Panc1 (cell line): ENCODE measurements around the gene FAHD2A. TPM values are rescaled to one million over a fixed set of nuclear protein-coding genes. Genes with fewer than 3 reads are reported as not detected.

ENCODE experiments used
- ATAC-seq: fragments of 200-7000 bp; cut with Tn5 transposase; 2 replicates; pipeline ENCODE4 v1.9.1; 2020; ENCODE audit warnings: mild to moderate bottlenecking, moderate library complexity
- BruUV-seq: library from RNA; stranded (reverse); fragments of 400-500 nt; replicated peaks from 2 replicates; lab custom pipeline; 2021; lab: Mats Ljungman, UMichigan
- CTCF ChIA-PET: fragments of 300-600 bp; sonication (Branson Sonifier 250); formaldehyde crosslinking; loops from one replicate; lab custom pipeline; 2022; ENCODE audit warnings: antibody characterized with exemption; lab: Charles Lee
- POLR2A ChIA-PET: fragments of 300-600 bp; sonication (Branson Sonifier 250); formaldehyde crosslinking; loops from one replicate; lab custom pipeline; 2022; ENCODE audit warnings: antibody characterized with exemption; lab: Charles Lee
- DNase-seq: peaks from one replicate; pipeline ENCODE4 v3.0.0-alpha.2; 2010; ENCODE audit warnings: low read depth, low spot score
- H3K27ac ChIP-seq: 2 replicates; pipeline ENCODE4 v1.5.1; 2011; ENCODE audit warnings: mild to moderate bottlenecking, low read length, inconsistent platforms
- H3K27me3 ChIP-seq: fragments of 200-500 bp; sonication (Bioruptor generic); 2 replicates; pipeline ENCODE4 v1.6.0; 2014; ENCODE audit warnings: low read length, inconsistent platforms; ENCODE audit not compliant: control insufficient read depth, insufficient read depth
- H3K36me3 ChIP-seq: fragments of 200-500 bp; sonication (Bioruptor generic); 2 replicates; pipeline ENCODE4 v1.5.1; 2014; ENCODE audit warnings: inconsistent platforms, mild to moderate bottlenecking, low read length, moderate library complexity; ENCODE audit not compliant: control insufficient read depth, insufficient read depth
- H3K4me1 ChIP-seq: 2 replicates; pipeline ENCODE4 v1.5.1; 2011; ENCODE audit warnings: inconsistent platforms, mild to moderate bottlenecking, low read length, moderate library complexity; ENCODE audit not compliant: control insufficient read depth, insufficient read depth
- H3K4me3 ChIP-seq, 2 experiments: 2 replicates each; pipeline ENCODE4 v1.5.1; 2011 to 2012; ENCODE audit warnings: low read depth in 2 of 2, low read length in 2 of 2, mild to moderate bottlenecking in 2 of 2, inconsistent platforms in 1 of 2, moderate library complexity in 1 of 2
- H3K9me3 ChIP-seq: fragments of 200-500 bp; sonication (Bioruptor generic); 2 replicates; pipeline ENCODE4 v1.5.1; 2014; ENCODE audit warnings: low read depth, mild to moderate bottlenecking, inconsistent platforms, low read length, moderate library complexity; ENCODE audit not compliant: control insufficient read depth, insufficient read depth
- CTCF ChIP-seq: fragments of 450-650 bp; IDR thresholded peaks from 2 replicates; pipeline ENCODE4 v1.5.1; 2017; ENCODE audit warnings: mild to moderate bottlenecking
- POLR2AphosphoS5 ChIP-seq: IDR thresholded peaks from 2 replicates; pipeline ENCODE4 v1.6.1; 2012; ENCODE audit warnings: mild to moderate bottlenecking, low read depth, low read length, moderate library complexity
- REST ChIP-seq, 2 experiments: IDR thresholded peaks; 2 replicates each; pipeline ENCODE4 v1.6.1; 2011 to 2012; ENCODE audit warnings: low read depth in 2 of 2, control low read depth in 1 of 2, low read length in 1 of 2, mild to moderate bottlenecking in 1 of 2, moderate library complexity in 1 of 2; ENCODE audit not compliant: insufficient read depth in 1 of 2
- SIN3A ChIP-seq: IDR thresholded peaks from 2 replicates; pipeline ENCODE4 v1.6.1; 2012; ENCODE audit warnings: low read depth, mild to moderate bottlenecking, low read length, moderate library complexity, borderline replicate concordance; ENCODE audit not compliant: insufficient read depth
- TCF7L2 ChIP-seq: IDR thresholded peaks from 2 replicates; pipeline ENCODE4 v1.6.1; 2011; ENCODE audit warnings: mild to moderate bottlenecking, low read depth, low read length, inconsistent platforms
- in situ Hi-C: cut with HindIII; loops from 2 replicates; pipeline ENCODE4 v1.10.0; 2016; ENCODE audit warnings: low sequenced_read_pairs, low pct_unique_long_range_greater_than_20kb
- intact Hi-C: fragments of 100-400 bp; cut with micrococcal nuclease; formaldehyde crosslinking; loops from one replicate; pipeline ENCODE4 v1.10.0; 2022; ENCODE audit not compliant: unreplicated experiment
- total RNA-seq: library from RNA; stranded (reverse); gene quantifications from one replicate; pipeline ENCODE4 v1.2.1, GENCODE V29; 2021; ENCODE audit not compliant: unreplicated experiment

FAHD2A gene
- total RNA-seq, 1 experiment from 2014 or later, result 17.2 TPM

GRCh38 chr2:95384854-95385569 lies 17.5 kb upstream of the FAHD2A start:
- H3K4me3 ChIP-seq, result no peak overlapping the region
- BruUV-seq, result no TSS peak
- ATAC-seq, result peak; percentile 37; the same call in 1 of the 2 replicates
- intact Hi-C loops, result no loop called here
- no peaks in the 10 kb centered on the region for H3K36me3 ChIP-seq
- TF ChIP-seq REST (IDR thresholded peaks at IDR 0.05; ENCODE audit: insufficient read depth in 1 of 2, low read depth in 2 of 2, low read length in 1 of 2), result no peak
- no peak for TF ChIP-seq SIN3A
- no peak for TF ChIP-seq CTCF
- no peak for TF ChIP-seq TCF7L2
- TF ChIP-seq POLR2AphosphoS5, result no peak
- no peak overlapping the region for H3K27ac ChIP-seq
- no peaks in the 10 kb centered on the region for H3K27me3 ChIP-seq
- ChIA-PET POLR2A (interaction anchor here (0.6 kb wide), 1 partner anchor 19 kb away, joined by 3 read pairs; no protein-coding TSS in a partner anchor), CTCF (no interaction called here)
- in situ Hi-C loops, result no loop called here
- H3K9me3 ChIP-seq, result no peaks in the 10 kb centered on the region
- no peak for DNase-seq
- H3K4me1 ChIP-seq, result no peaks in the 10 kb centered on the region

GRCh38 chr2:95385570-95385984 lies 16.9 kb upstream of the FAHD2A start:
- Histone ChIP-seq H3K4me1 (no peaks in the 10 kb centered on the region), H3K4me3 (no peak overlapping the region), H3K36me3 (no peaks in the 10 kb centered on the region), H3K9me3 (no peaks in the 10 kb centered on the region), H3K27ac (no peak overlapping the region), H3K27me3 (no peaks in the 10 kb centered on the region)
- ChIA-PET CTCF (no interaction called here), POLR2A (no interaction called here)
- no TSS peak for BruUV-seq
- no peak for DNase-seq
- no peak for TF ChIP-seq SIN3A
- TF ChIP-seq REST (IDR thresholded peaks at IDR 0.05; ENCODE audit: insufficient read depth in 1 of 2, low read depth in 2 of 2, low read length in 1 of 2), result no peak
- TF ChIP-seq TCF7L2, result no peak
- no peak for TF ChIP-seq CTCF
- TF ChIP-seq POLR2AphosphoS5, result no peak
- in situ Hi-C loops (no loop called here), intact Hi-C loops (no loop called here)
- ATAC-seq, result no peak
